Suppressor macrophage treated with lipopolysaccharide for 4 hours (primary cell): ENCODE measurements around the gene DNAAF3.
"Not testable (repeated sequence)": the region's sequence is repeated elsewhere in the genome, so short reads cannot be mapped to it uniquely, and the experiment has no call there.

Experiments
- DNase-seq: peaks from one replicate; pipeline ENCODE4 v3.0.0-alpha.2; 2020

The DNAAF3 gene

GRCh38 chr19:55166530-55167268 is at the start of gene DNAAF3:
Gene DNAAF3 (minus strand): TSS chr19:55166613. CDS start chr19:55166413, 200 bp downstream.
- DNase-seq, result peak; percentile 92

GRCh38 chr19:55213547-55213946 is 47.1 kb upstream of the DNAAF3 start:
- no peak for DNase-seq

DNA sequence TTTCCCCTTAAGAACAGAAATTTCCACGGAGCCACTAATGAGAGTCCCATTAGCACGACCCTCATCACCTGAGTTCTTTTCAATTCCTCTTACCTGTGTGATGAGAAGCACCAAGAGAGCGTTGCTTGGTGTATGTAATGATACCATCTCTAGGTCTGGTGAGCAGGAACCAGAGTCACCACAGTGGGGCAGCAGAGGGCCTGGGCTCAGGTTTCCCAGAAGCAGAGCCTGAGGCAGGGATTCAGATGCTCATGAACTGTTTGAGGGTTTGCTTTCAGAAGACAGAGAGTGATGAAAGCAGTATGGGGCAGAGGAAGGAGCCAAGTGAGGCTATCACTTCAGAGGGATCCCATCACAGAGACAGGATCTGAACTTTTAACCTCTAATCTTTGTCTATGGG is 46.0 kb upstream of the DNAAF3 start:
- DNase-seq, result peak; percentile 55

DNA sequence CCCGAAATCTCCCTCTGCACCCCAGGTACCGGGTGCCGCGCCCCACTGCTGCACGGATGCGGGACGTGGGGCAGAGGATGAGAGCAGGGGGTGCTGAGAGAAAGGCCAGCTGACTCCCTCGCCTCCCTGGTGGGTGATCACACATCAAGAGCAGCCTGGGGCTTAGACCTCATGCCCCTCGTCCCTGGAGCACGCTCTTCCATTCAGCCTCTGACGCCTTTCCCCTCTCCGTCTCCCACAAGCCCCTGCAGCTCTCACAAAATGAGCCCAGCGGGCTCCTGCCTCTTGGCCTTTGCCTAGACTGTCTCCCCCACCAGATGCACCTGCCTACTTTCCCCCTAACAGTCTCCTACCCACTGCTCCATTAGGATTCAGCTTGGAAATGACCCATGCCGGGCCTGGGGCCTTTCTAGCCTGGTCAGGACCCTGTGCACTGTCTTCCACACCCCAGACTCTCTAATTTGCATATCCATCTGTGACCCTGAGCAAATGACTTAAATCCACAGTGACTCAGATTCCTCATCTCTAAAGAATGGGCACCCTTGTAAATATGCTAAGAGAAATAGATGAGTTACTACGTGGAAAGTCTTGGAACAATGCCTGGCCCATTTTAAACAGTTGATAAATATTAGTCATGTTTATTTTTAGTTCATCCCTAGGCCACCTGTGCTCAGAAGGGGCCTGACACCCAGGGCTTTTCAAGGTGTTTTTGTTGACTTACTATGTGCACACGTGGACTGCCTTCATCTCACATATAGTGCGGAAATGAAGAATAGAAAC is 43.5 kb upstream of the DNAAF3 start:
- DNase-seq, result no peak

- no peak for DNase-seq
These were observed 42.7 kb upstream of the DNAAF3 start, which contains the start of gene PTPRH for GRCh38 chr19:55208880-55209692. Gene PTPRH (minus strand): TSS chr19:55209501. CDS start chr19:55209433, 68 bp downstream.

- peak; percentile 83 for DNase-seq
These were observed 40.5 kb upstream of the DNAAF3 start for GRCh38 chr19:55206664-55207500.

DNA sequence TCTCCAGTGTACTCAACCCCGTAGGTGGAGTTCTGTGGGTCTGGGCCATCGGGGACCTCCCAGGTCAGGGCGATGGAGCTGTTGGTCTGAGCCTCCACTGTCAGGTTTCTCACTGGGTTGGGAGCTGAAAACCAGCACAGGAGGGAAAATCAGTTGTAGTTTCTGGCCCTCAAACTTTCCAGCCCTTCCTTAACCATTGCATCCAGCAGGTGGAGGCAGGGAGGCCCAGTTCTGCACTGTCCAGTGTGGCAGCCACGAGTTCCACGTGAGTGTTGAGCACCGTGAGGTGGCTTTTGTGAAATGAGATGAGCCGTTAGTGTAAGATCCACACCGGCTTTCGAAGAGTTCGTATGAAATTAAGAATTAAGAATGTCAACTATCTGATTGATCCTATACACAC is 35.8 kb upstream of the DNAAF3 start:
- DNase-seq, result not testable (repeated sequence)

DNA sequence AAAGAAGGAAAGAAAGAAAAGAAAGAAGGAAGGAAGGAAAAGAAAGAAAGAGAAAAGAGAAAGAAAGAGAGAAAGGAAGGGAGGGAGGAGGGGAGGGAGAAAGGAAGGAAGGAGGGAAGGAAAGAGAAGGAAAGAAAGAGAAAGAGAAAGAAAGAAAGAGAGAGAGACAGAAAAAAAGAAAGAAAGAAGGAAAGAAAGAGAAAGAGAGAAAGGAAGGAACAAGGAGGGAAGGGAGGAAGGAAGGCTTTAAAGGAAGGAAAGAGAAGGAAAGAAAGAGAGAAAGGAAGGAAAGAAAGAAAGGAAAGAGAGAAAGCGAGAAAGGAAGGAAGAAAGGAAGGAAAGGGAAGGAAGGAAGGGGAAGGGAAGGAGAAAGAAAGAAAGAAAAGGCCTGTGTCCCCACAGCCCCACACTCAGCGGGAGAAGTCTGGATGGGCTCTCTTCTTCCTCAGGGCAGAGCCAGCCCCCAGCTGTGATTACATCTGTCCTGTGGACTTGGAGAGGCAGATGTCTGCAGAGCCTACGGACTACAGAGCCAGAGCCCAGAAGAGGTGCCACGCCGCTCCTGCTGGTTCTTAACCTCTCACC is 33.3 kb upstream of the DNAAF3 start:
- no peak for DNase-seq

DNA sequence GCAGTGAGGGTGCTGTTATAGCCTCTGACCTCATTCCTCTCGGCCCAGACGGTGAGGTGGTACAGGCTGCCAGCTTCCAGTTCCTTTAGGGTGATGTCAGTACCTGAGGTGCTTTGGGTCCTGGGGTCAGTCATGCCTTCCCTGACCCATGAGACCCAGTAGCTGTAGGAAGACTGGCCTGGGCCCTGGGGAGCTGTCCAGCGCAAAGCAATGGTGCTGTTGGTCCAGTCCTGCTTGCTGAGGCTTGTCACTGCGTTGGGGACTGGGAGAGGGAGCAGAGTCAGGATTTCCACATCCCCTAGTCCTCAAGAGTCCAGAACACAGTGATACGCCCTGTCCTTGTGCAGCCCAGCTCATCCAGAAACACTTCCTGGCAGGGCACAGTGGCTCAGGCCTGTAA is 32.2 kb upstream of the DNAAF3 start:
- no peak for DNase-seq

DNA sequence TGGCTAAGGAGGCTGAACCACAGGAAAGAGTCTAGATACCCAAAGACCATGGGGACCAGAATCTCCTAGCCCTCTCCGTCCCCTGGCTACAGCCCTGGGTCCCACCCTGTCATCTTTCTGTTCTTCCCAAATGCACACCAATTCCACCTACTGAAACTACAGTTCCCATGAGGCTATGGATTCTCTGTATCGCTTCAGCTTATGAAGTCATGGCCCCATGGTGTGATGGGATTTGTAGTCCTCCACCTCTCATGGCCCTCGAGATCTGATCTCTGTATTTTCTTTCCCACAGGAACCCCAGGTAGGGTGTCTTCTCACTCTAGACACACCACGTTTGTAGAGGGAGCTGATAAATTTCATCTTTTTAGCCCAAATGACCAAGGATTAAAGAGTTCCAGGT is 31.1 kb upstream of the DNAAF3 start:
- no peak for DNase-seq

- no peak for DNase-seq
These were observed 30.4 kb upstream of the DNAAF3 start for GRCh38 chr19:55196803-55197202.

- DNase-seq, result no peak
These were observed 27.1 kb upstream of the DNAAF3 start for GRCh38 chr19:55193481-55193880.

DNA sequence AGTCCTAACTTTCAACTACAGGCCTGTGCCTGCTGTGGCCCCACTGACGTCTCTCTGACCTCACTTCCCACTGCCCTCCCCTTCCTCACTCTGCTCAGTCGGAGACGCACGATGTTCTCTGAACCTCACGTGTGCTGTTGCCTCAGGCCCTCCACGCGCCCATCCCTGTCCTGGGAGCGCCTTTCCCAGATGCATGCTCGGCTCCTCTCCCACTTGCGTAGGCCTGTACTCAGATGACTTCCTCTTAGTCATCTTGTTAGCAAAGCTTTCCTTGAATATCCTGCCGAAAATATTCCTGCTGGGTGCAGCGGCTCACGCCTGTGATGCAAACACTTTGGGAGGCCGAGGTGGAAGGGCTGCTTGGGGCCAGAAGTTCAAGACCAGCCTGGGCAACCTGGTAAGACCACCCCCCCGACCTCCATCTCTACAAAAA is 23.0 kb upstream of the DNAAF3 start:
- DNase-seq, result peak; percentile 29

- DNase-seq, result no peak
These were observed 22.2 kb upstream of the DNAAF3 start for GRCh38 chr19:55188625-55189024.

DNA sequence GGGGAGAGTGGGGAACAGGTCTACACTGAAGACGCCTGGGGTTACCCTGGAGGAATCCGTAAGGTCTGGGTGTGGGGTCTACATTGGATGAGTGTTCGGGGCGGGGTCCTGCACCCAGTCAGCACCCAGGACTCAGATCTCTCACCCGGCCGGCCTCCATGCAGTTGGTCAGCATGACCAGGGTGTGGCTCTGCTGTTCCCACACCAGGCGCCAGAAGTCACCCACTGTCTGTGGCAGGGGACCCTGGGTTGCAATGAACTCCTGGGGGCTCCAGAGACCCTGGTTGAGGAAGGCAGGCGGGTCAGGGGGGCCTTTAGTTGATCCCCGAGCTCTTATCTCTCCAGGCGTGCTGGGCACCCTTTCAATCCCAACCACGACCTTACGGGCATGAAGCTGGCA is 19.7 kb upstream of the DNAAF3 start:
- DNase-seq, result no peak

DNA sequence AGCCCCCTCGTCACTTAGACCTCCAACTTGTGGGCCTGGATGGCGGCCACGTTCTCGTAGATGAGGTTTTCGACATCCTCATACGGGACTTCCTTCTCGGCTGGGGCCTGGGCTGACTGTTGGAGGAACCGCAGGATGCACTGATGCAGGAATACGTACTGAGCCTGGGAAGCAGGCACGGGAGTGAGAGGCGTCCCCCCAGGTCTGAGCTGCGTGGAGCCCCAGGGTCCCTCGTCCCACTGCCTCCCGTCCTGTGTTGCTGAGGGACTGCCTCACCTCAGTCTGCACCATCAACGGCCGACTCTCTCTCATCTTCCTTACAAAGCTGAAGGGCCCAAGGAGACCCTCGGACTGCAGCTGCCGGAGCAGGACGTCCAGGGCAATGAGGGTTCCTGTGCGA is 15.3 kb upstream of the DNAAF3 start:
- DNase-seq, result no peak

GRCh38 chr19:55179606-55180484 is 13.4 kb upstream of the DNAAF3 start, which contains the start of gene SYT5:
Gene SYT5 (minus strand): TSS chr19:55180289. CDS start chr19:55179041, 1,248 bp downstream.
- DNase-seq, result peak; percentile 48

GRCh38 chr19:55178781-55179599 is 12.6 kb upstream of the DNAAF3 start:
- peak; percentile 47 for DNase-seq

DNA sequence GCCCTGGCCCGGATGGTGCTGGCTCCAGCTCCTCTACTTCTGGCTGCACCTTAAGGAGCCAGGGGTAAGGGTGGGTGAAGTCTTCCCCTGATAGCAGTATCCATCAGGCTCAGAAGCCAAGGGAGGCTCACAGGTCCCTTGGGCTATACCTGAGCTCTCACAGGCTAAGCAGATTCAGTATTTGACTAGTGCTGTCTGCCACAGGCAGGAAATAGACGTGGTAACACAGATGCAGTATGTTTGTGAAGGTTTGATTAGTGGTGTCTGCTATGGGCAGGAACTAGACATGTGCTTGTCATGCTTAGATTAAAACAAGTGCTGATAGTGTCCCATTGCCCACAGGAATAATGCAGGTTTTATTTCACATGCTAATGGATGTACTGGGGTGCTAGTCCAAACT is 9.7 kb upstream of the DNAAF3 start:
- no peak for DNase-seq
